Keratinocyte (primary cell): ENCODE measurements around the gene SLC35B2. TPM values are rescaled to one million over a fixed set of nuclear protein-coding genes. Genes with fewer than 3 reads are reported as not detected.

Experiments
- DNase-seq: peaks from one replicate; pipeline ENCODE4 v3.0.0-alpha.2; 2011; ENCODE audit warnings: low read depth, missing footprints, low spot score
- FAIRE-seq: peaks from 2 replicates; lab custom pipeline; 2011; peaks lifted over from hg19 to GRCh38; lab: Jason Lieb, UNC
- H2AFZ ChIP-seq: 2 replicates; pipeline ENCODE4 v1.6.0; 2012; ENCODE audit warnings: low read length, control low read depth, inconsistent platforms; ENCODE audit not compliant: control insufficient read depth
- H3K27ac ChIP-seq: 2 replicates; pipeline ENCODE4 v1.5.1; 2011; ENCODE audit warnings: low read length; ENCODE audit not compliant: control insufficient read depth, insufficient read depth
- H3K27me3 ChIP-seq: 3 replicates; pipeline ENCODE4 v1.6.0; 2011; ENCODE audit warnings: low read length; ENCODE audit not compliant: control insufficient read depth, insufficient read depth; ENCODE audit errors: extremely low read depth
- H3K36me3 ChIP-seq, 2 experiments: 2 replicates in 1 of 2; 3 replicates in 1 of 2; pipeline ENCODE4 v1.5.1; 2011; ENCODE audit warnings: low read length in 2 of 2, mild to moderate bottlenecking in 1 of 2; ENCODE audit not compliant: control insufficient read depth in 2 of 2, insufficient read depth in 2 of 2; ENCODE audit errors: extremely low read depth in 1 of 2
- H3K4me1 ChIP-seq: 3 replicates; pipeline ENCODE4 v1.5.1; 2011; ENCODE audit warnings: low read length; ENCODE audit not compliant: control insufficient read depth, insufficient read depth; ENCODE audit errors: extremely low read depth
- H3K4me2 ChIP-seq: 3 replicates; pipeline ENCODE4 v1.6.0; 2011; ENCODE audit warnings: low read depth, low read length; ENCODE audit not compliant: control insufficient read depth, insufficient read depth; ENCODE audit errors: extremely low read depth
- H3K4me3 ChIP-seq, 3 experiments: fragments of 200-600 bp in 1 of 3; sonication (generic) in 1 of 3; 2 replicates in 2 of 3; 3 replicates in 1 of 3; pipeline ENCODE4 v1.5.1; 2011 to 2016; ENCODE audit warnings: low read length in 3 of 3, mild to moderate bottlenecking in 3 of 3, control low read depth in 2 of 3, inconsistent platforms in 1 of 3, low read depth in 1 of 3, mixed read lengths in 1 of 3, mixed run types in 1 of 3, moderate library complexity in 1 of 3; ENCODE audit not compliant: control insufficient read depth in 2 of 3, insufficient read depth in 2 of 3; ENCODE audit errors: extremely low read depth in 1 of 3
- H3K79me2 ChIP-seq: 2 replicates; pipeline ENCODE4 v1.6.0; 2012; ENCODE audit warnings: low read length; ENCODE audit not compliant: control insufficient read depth, insufficient read depth
- H3K9ac ChIP-seq: 3 replicates; pipeline ENCODE4 v1.6.0; 2011; ENCODE audit warnings: low read length; ENCODE audit not compliant: control insufficient read depth, insufficient read depth; ENCODE audit errors: extremely low read depth
- H3K9me1 ChIP-seq: 3 replicates; pipeline ENCODE4 v1.6.0; 2011; ENCODE audit warnings: low read length; ENCODE audit not compliant: control insufficient read depth, insufficient read depth; ENCODE audit errors: extremely low read depth
- H3K9me3 ChIP-seq: 2 replicates; pipeline ENCODE4 v1.5.1; 2012; ENCODE audit warnings: low read depth, low read length; ENCODE audit not compliant: control insufficient read depth
- H4K20me1 ChIP-seq: 3 replicates; pipeline ENCODE4 v1.6.0; 2011; ENCODE audit warnings: low read length; ENCODE audit not compliant: control insufficient read depth, insufficient read depth; ENCODE audit errors: extremely low read depth
- CTCF ChIP-seq, 3 experiments: IDR thresholded peaks in 1 of 3; conservative IDR thresholded peaks in 1 of 3; optimal IDR thresholded peaks in 1 of 3; 2 replicates in 2 of 3; 3 replicates in 1 of 3; pipeline versions ENCODE3 to v1.5.1; 2011; ENCODE audit warnings: low read length in 3 of 3, mild to moderate bottlenecking in 3 of 3, moderate library complexity in 2 of 3, control low read depth in 1 of 3, inconsistent platforms in 1 of 3; ENCODE audit not compliant: insufficient read depth in 2 of 3; ENCODE audit errors: extremely low read depth in 1 of 3
- EZH2 ChIP-seq: IDR thresholded peaks from one replicate; pipeline ENCODE4 v1.6.1; 2012; ENCODE audit warnings: inconsistent platforms, mild to moderate bottlenecking, low read length, moderate library complexity
- dilution Hi-C: fragments of 300-500 bp; cut with MboI; formaldehyde crosslinking; loops from one replicate; pipeline ENCODE4 v1.7.0; 2020; ENCODE audit warnings: low sequenced_read_pairs; ENCODE audit not compliant: extremely low pct_ligation_motif_present
- polyA plus RNA-seq, 5 experiments: library from polyadenylated mRNA; depleted of rRNA in 3 of 5; stranded (reverse) in 3 of 5; stranded (forward) in 1 of 5; unstranded in 1 of 5; fragments of >200 nt; gene quantifications; 1 replicate in 1 of 5; 2 replicates in 3 of 5; 3 replicates in 1 of 5; pipeline versions ENCODE4 v1.2.1 to v1.2.3, GENCODE V29; 2011 to 2012; ENCODE audit warnings: missing spikeins in 2 of 5, low read depth in 1 of 5, low replicate concordance in 1 of 5

SLC35B2 gene
- polyA plus RNA-seq, 1 donor (not counting 4 experiments of a cell fraction or from before 2014, with no cell fraction given) = 69.9 TPM

GRCh38 chr6:44276667-44277640, 19.6 kb upstream of the SLC35B2 start:
- no peak for DNase-seq
- TF ChIP-seq EZH2 (no peak), CTCF (optimal IDR thresholded peaks at IDR 0.05 in 1 of 3, IDR thresholded peaks at IDR 0.05 in 1 of 3, conservative IDR thresholded peaks at IDR 0.05 in 1 of 3; ENCODE audit: extremely low read depth in 1 of 3, insufficient read depth in 2 of 3, low read length in 3 of 3) (no peak)
- Histone ChIP-seq H3K36me3 (no peaks in the 10 kb centered on the region), H3K9ac (no peak overlapping the region), H3K4me2 (no peak overlapping the region), H3K27me3 (peaks cover 56% of the 10 kb centered on the region), H3K9me1 (no peaks in the 10 kb centered on the region), H3K4me1 (no peaks in the 10 kb centered on the region), H3K27ac (no peak overlapping the region), H3K9me3 (no peaks in the 10 kb centered on the region), H3K79me2 (no peaks in the 10 kb centered on the region), H3K4me3 (no peak overlapping the region), H2AFZ (no peak overlapping the region), H4K20me1 (no peaks in the 10 kb centered on the region)
- no peak for FAIRE-seq
- dilution Hi-C loops = no loop called here

- H3K27ac ChIP-seq = no peak overlapping the region
- peak; percentile 60 for TF ChIP-seq EZH2
- TF ChIP-seq CTCF (optimal IDR thresholded peaks at IDR 0.05 in 1 of 3, IDR thresholded peaks at IDR 0.05 in 1 of 3, conservative IDR thresholded peaks at IDR 0.05 in 1 of 3; ENCODE audit: extremely low read depth in 1 of 3, insufficient read depth in 2 of 3, low read length in 3 of 3) = no peak
- no peaks in the 10 kb centered on the region for H3K9me3 ChIP-seq
- H3K4me3 ChIP-seq = no peak overlapping the region
- H4K20me1 ChIP-seq = no peaks in the 10 kb centered on the region
- no peaks in the 10 kb centered on the region for H3K9me1 ChIP-seq
- H3K36me3 ChIP-seq = no peaks in the 10 kb centered on the region
- FAIRE-seq (no peak), DNase-seq (no peak)
- H3K79me2 ChIP-seq = no peaks in the 10 kb centered on the region
- no peak overlapping the region for H2AFZ ChIP-seq
- H3K27me3 ChIP-seq = peaks cover 66% of the 10 kb centered on the region
- no peak overlapping the region for H3K9ac ChIP-seq
- no peaks in the 10 kb centered on the region for H3K4me1 ChIP-seq
- dilution Hi-C loops = no loop called here
- peak overlapping the region; percentile 32 for H3K4me2 ChIP-seq
Observed at GRCh38 chr6:44275749-44276648, 18.7 kb upstream of the SLC35B2 start.
